GM19468 (cell line): ENCODE data around the gene MTG2.

Source experiments
- ATAC-seq: cut with Tn5 transposase; IDR thresholded peaks from one replicate; pipeline ENCODE4 v1.9.1; 2021; ENCODE audit warnings: mild to moderate bottlenecking, moderate library complexity, moderate number of reproducible peaks; ENCODE audit not compliant: unreplicated experiment; ENCODE audit errors: extremely low read depth

Gene MTG2

DNA sequence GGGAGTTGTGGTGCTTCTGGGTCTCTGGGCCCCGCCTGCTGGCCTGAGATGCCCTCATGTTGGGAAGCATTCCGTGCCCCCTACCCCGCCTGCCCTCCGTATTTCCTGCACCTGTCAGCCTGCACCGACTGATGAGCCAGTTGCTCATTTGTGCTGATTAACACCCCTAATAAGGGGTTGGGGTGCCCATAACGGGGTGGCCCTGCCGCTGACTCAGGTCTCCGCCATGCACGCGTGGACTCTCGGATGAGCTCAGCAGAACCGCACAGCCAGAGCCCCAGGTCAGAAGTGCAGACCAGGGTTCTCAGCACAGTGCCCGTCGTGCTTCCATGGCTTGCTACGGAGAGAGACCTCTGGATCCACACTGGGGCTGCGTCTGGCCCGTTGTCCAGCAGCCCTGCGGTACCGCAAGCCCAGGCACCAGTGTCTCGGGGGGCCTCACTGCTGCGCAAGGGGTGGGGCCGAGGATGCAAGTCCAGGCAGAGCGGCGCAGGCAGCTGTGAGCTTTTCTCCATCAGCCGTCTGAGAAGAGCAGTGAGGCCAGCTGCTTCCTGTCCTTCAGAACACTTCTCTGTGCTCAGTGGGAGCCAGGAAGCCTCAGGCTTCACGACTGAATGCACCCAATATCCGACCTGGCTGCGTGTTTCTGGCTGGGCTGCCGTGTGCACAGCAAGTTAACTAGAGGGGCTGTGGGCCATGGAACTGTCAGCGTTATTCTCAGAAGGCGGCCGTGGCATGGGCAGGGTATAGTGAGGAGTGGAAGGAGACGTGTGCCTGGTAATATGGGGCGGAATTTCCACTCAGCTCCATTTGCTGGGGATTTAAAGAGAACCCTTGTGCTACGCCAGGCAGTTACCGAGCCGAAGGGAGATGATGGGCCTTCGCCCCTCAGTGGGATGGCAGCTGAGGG, 18.6 kb downstream of the MTG2 start:
- no peak for ATAC-seq

DNA sequence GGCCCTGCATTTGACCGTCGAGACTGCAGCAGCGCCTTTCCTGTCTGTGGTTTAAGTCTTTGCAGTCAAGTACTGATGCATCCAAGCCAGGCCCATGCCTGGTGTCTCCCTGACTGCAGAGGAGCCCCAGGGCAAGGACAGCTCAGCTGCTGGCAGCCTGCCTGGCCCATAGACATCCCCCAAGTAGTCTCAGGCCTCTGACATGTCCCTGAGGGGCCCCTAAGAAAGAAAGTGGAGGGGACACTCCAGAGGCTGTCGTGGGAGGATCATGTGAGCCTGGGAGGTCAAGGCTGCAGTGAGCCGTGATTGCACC, 19.2 kb downstream of the MTG2 start:
- no peak for ATAC-seq

DNA sequence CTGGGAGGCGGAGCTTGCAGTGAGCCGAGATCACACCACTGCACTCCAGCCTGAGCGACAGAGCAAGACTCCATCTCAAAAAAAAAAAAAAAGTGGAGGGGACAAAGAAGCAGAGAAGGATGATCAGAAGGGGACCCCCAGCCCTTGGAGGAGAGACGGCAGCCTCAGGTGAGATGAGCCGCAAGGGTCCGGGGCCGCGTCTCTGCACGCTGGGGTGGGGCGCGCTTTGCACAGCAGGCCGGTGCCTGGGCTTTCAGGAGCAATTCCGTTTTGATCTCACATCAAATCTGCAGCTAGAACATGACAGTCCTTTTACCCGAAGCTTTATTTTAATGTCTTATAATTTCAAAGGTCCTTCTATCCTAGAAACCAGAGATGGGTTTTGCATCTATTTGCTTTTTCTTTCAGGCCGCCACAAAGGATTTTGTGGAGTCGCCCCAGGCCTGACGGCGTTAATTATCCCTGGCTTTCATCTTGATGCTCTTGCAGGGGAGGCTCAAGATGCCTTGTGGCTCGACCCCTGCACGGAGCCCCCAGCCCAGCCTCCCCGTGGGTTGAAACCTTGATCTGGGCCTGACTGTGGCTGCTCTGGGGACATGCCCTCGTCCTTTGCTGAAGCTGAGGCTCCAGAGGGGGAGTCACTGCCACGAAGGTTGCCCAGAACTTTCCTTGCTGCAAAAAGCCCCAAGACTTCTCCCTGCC, 20.0 kb downstream of the MTG2 start:
- ATAC-seq = no peak

DNA sequence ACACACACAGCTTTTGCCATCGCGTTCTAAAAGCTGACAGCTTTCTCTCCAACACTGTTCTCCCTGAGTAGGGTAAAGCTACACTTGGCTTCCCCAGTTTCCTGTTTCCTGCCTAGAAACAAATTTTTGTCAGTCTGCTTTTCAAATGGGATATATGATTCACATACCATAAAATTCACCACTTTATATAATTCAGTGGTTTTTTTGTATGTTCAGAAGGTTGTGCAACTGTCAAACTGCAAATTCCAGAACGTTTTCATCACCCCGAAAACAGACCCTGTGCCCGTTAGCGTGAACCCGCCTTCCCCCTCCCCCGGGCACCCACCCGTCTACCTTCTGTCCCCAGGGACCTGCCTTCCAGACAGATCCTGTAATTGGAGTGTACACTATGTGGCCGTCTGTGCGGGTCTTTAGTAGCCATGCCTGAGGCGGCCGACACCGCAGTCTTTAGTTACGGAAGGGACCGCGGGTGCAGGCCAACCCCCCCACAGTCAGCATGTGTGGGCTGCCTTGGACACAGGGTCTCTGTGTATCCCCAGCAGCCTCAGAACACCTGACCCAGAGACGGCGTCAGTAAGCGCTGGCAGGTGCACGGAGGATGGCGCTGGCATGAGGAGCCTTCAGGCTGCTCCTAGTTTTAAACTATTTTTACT, 20.7 kb downstream of the MTG2 start:
- ATAC-seq = no peak

DNA sequence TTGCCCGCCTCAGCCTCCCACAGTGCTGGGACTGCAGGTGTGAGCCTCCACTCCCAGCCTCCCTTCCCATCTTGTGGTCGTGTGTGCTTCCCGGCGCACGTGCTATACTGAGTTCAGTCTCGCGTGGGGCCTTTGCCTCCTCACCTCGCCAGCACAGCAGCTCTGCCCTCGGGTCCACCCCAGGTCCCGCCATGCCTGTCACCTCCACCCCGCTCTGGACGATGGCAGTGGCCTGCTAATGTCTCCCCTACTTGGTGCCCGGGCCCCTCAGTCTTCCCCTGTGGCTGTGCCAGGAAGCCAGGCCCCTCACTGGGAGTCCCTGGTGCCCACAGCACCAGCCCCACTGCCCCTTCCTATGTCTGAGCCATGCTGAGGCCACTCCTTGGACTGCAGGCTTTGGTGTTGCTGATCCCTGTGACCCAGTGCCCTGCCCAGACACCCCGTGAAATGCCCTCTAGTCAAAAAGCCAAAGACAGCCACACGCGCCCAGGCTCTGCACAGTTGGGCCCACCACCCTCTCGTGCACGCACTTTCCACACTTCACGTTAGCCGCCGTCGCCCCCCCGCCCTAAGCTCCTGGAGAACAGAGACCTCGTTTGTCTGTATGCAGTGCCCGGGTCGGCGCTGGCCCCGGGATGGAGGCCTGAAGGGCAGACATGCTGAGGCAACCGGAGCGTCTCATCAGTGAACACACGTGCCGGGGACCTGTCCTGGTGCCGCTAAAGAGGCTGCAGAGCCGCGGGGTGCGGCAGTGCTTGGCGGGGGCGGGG, 23.0 kb downstream of the MTG2 start:
- ATAC-seq = no peak

DNA sequence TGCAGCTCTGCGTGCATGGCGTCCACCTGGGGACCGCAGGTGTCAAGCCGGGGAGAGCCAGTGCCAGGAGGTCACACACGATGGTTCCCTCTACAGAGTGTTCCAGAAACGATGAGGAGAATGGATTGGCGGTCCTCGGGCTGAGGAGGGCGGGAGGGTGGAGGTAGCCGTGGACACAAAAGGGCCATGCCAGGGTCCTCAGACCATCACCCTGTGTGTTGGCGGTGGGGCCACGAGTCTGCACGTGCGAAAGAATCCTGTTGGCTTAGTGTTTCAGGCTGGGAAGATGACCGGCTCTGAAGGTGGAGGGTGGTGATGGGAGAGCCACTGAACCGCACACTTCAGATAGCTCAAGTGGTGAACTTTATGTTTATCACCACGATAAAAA, 23.6 kb downstream of the MTG2 start:
- no peak for ATAC-seq

DNA sequence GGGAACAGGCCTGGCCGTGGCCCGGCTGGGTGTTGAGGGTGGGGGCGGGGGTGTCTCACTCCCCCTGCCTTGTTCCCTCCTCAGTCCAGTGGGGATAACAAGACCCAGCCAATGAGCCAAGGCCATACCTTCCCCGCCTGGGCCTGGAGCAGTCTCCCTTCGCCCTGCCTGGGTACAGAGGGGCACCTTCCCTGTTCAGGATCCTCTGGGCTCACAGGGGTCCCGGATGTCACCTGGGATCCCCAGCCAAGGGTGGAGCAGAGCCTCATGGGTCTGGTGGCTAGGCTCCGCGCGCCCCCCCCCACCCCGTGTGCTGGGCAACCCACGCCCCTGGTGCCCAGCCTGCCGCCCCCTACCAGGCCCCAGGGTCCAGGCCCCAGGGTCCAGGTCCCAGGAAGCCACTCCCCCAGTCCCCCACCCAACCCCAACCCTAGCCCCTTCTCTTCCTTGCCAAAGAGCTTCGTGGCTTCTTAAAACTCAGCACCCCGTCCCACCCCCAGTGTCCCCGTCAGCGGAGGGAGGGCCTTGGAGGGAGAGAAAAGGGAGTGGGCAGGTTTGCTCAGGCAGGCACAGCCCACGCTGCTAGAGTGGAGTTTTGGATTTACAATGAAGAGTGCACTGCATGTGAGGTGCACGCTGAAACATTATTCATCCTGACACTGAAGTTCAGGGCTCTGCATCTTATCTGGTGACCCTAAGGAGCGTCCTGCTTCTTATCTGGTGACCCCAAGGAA, 25.4 kb downstream of the MTG2 start:
- ATAC-seq = no peak

DNA sequence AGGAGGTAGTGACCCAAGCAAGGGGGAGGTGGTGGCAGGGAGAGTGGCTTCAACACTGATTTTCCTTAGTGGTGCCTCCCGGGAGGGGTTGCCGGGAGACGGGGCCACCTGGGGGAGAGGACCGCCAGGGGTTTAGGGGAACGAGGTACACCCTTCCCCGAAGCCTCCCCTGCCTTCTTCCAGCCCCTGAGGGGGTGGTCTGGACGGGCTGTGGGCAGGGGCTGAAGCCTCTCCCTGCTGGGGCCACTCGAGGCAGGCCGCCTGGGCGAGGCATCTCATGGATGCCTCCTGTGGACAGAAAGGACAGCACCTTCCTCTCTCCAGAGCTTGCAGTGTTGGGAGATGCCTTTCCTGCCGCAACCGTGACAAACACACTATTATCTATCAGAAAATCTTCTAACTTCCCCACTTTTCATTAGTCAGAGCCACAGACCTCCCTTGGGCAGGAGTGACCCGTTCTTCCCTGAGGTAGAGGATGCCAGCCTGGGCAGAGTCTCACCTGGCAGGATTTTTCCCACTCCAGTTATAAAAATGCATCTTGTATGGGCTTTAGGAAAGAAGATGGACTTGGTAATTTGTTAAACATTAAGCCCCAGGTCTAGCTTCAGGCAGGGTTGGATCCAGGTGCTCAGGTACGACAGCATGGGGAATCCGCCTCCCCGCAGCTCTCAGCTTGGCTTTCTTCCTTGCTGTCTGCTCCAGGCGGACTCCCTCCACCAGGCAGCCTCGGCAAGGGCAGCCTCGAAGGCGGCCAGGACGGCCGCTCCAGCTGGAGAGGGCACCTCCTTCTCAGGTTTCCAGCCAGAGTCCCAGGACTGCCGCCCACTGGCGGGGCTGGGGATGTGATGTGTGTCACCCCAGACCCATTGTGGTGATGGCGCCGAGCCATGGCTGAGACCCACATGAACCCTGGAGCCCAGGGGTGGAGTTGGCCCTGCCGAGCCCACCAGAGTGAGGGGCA, 26.2 kb downstream of the MTG2 start:
- no peak for ATAC-seq

DNA sequence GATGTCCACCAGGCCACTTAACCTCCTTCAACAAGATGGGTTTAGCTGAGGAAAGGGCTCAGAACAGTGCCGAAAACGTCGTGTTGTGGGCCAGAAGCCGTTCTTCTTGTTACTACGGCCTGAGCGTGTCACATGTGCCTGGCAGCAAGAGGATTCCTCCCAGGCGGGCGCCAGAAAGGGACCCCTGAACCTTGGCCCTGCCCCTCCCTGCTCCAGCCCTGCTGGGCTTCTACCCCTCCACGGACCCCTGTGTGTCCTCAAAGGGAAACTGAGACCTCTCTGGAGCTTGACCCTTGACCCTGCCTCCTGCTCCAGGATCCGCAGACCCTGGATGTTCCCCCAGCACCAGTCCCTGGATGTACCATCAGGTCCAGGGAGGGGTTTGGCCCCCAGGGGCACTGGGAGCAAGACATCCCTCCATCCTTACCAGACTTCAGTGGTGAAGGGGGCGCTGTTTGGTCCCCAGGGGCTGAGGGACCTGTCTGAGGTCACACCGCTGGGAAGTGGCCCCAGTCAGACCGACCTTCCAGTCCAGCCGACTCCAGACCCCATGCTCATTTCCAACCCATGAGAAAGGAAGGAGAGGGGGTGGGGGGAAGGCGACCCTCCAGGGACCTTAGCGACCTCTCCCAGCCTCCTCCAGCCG, 27.1 kb downstream of the MTG2 start:
- ATAC-seq = no peak

DNA sequence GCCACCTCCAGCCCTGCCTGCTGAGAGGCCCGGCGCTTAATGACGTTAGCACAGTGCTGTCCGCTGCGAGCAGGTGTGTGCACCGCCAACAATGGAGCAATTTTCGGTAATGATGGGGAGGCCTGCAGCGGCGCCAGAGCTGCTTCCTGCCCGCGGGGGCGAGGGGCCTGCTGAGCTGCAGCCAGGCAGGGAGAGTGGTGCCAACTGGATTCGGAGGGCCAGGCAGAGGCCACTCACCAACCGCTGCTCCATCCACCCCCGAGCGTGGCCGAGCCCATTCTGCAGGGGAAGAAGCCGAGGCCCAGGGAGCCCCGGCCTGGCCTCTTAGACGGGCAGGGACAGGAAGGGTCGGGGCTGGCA, 27.6 kb downstream of the MTG2 start:
- ATAC-seq = no peak

DNA sequence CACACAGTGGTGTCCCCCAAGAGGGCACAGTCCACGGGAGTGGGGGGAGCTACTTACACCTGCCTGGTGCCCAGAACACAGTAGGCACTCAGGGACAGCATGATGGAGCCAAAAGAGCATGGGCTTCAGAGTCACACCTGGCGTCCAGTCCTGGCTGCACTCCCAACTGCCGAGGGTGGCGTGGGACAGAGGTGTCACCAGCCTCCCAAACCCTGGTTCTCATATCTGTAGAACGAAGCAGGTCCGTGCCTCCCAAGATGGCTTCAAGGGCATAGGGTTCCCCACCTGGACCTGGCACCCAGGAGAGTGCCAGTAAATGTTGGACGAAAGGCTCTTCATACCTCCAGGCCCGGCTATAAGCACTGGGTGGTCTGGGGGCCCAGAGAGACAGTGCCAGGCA, 28.4 kb downstream of the MTG2 start:
- ATAC-seq = no peak

DNA sequence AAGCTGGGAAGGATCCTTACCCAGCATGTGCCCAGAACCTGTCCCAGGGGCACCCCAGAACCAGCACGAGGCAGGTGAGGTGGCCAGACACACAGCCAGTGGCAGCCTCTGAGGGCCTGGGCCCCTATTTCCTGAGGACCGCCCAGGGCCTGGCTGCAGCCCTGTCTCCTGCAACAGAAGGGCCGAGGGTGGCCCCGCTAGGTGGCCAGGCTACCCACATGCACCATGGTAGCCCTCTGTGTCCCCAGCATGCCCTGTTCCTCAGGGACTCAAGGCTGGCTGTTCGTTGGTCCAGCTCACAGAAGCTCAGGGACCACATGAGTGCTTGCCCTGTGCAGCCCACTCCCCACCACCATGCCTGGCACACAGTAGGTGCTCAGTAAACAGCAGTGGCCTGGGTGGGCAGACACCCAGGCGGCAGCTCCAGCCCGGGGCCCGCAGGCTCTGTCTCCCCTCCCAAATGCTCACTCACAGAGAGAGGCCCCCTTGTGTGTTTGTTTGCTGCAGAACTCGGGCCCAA, 29.0 kb downstream of the MTG2 start:
- no peak for ATAC-seq

DNA sequence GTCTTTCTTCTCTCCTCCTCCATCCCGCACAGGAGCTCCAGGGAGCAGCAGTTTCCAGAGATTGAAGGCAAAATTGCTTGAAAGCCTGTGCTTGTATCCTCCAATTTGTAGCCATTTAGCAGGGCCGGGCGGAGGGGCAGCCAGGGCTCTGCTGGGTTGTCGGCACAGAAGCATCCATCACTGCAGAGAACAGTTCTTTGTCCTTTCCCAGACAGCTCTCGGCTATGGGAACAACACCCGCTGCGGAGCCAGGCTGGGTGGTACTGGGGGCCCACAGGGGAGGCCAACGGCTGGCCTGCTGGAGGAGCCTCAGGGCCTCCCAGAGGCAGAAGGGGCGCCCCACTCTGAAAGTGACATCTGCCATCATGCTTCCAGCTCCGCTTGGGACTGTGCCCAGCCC, 29.5 kb downstream of the MTG2 start:
- ATAC-seq = no peak

DNA sequence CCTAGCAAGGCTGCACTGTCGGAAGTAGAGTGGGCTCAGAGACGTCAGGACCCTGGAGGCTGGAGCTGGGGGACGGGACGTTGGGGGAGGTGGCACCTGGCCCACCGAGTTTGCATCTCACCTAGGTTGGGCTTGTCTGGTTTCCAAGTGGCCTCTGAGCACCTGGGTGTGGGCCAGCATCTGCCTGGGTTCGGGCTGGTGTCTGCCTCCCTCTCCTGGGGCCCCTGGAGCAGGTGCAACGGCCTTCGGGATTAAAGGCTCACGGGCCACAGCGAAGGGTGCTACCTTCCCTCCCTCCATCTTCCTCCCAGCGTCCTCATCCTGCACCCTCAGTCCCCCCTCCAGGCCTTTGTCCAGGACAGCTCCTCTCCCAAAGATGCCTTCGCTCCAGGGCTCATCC, 31.2 kb downstream of the MTG2 start:
- ATAC-seq = no peak

DNA sequence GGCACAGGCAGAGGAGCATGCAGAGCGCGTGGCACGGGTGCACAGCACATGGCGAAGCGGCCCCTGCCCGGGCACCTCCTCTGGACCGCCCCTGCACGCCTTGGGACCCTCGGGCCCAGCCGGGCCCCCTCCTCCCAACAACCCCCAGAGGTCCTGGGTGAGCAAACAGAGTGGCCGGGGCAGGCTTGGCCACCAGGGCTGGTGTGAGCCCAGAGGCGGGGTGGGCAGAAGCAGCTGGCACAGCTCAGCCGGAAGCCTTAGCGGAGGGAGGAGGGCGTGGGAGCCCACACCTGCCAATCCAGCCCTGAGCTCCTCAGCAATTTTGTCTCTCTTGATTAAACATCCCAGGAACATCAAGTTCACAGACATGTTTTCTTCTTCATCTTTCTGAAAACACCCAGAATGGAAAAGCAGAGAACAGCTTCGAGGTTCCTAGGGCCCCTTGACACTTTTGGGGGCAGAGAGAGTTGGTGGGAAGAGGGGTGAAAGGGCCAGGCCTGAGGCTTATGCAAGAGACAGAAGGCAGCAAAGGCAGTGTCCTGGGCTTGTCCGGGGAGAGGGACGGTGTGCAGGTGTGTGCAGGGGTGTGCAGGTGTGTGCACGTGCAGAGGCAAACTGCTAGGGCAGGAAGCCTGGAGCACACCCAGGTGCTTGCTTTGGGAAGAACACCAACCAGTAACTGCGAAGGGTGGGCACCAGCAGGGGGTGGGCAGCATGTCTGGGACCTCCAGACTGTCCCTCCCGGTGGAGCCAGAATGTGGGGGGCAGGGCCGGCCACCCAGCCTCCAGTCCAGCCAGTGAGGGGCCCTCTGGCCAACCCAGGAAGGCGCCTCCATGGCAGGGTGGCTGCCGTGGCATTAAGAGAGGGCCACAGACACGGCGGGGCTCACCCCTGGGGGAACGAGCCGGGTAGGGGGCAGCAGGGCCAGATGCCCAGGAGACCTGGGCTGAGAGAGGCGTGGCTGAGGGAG, 32.5 kb downstream of the MTG2 start:
- ATAC-seq = no peak

DNA sequence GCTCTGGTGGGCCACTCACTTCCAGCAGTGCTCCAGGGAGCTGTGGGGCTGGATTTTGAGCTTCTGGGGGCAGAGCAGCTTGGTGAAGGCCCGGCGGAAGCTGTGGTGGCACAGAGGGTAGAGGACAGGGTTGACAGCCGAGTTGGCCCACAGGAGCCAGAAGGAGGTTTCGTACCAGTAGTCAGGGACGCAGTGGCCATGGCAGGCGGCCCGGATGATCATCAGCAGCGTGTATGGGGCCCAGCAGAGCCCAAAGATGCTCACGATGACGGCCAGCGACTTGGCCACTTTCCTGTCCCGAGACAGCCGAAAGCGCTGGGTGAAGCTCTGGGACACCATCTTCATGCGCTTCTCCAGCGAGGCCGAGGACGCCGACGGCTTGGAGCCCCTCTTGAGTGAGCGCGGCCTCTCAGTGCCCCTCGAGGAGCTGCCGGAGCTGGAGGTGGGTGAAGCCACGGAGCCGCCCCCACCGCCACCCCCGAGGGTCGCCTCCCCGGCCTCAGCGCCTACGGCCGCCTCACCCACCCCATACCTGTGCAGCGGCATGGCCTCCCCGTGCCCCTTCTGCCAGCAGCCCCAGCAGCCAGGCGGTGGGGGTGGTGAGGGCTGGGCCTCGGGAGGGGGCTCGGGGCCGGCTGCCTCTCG, 33.3 kb downstream of the MTG2 start:
- ATAC-seq = no peak
